ENCODE measurements around the gene FHOD3.

The FHOD3 gene

GRCh38 chr18:36828630-36829361 is 531.3 kb downstream of the FHOD3 start, which contains the start of the genes KIAA1328 and TPGS2 (continued):
- TF ChIP-seq ZNF48 (tag by site-specific recombination; IDR thresholded peaks at IDR 0.05) (no peak), INSM2 (tag by site-specific recombination; IDR thresholded peaks at IDR 0.05) (no peak), ZNF701 (tag by site-specific recombination; IDR thresholded peaks at IDR 0.05) (no peak), ZNF423 (tag by site-specific recombination; IDR thresholded peaks at IDR 0.05) (no peak), RBAK (tag by site-specific recombination; IDR thresholded peaks at IDR 0.05) (no peak), ZBTB11 (tag by site-specific recombination; conservative IDR thresholded peaks at IDR 0.05; ENCODE audit: low read depth) (peak; percentile 82), EGR2 (tag by site-specific recombination; IDR thresholded peaks at IDR 0.05; ENCODE audit: low read depth) (no peak), ZNF561 (tag by site-specific recombination; IDR thresholded peaks at IDR 0.05; ENCODE audit: borderline replicate concordance) (no peak), KLF8 (tag by site-specific recombination; IDR thresholded peaks at IDR 0.05) (peak; percentile 66; the same call in 1 of the 2 replicates), ZSCAN16 (tag by site-specific recombination; IDR thresholded peaks at IDR 0.05) (no peak), ZBTB10 (tag by site-specific recombination; IDR thresholded peaks at IDR 0.05) (peak; percentile 72), ZNF239 (tag by site-specific recombination; IDR thresholded peaks at IDR 0.05) (no peak), ZFP41 (tag by site-specific recombination; IDR thresholded peaks at IDR 0.05; ENCODE audit: borderline replicate concordance) (no peak), ZNF398 (tag by site-specific recombination; IDR thresholded peaks at IDR 0.05) (peak; percentile 24; the same call in 1 of the 2 replicates), ZIC2 (tag by site-specific recombination; IDR thresholded peaks at IDR 0.05) (no peak; the same call in 1 of the 2 replicates), ZNF558 (tag by site-specific recombination; IDR thresholded peaks at IDR 0.05) (no peak), ELK4 (IDR thresholded peaks at IDR 0.05; ENCODE audit: borderline replicate concordance, low read depth, low read length) (no peak), ZNF23 (tag by site-specific recombination; IDR thresholded peaks at IDR 0.05; ENCODE audit: borderline replicate concordance) (no peak), PBX3 (CRISPR knock-in tag; IDR thresholded peaks at IDR 0.05) (peak; percentile 59), REPIN1 (tag by site-specific recombination; IDR thresholded peaks at IDR 0.05; ENCODE audit: low read depth) (no peak), REST (tag by site-specific recombination; IDR thresholded peaks at IDR 0.05) (no peak), ZNF24 (tag by site-specific recombination; IDR thresholded peaks at IDR 0.05) (peak; percentile 41; the same call in 1 of the 2 replicates)
